Measurements from ENCODE around the gene CCNL2. TPM values are rescaled to one million over a fixed set of nuclear protein-coding genes. Genes with fewer than 3 reads are reported as not detected.

The CCNL2 gene
- total and polyA plus RNA-seq, 2 experiments from 2014 or later: 115 to 146 TPM

GRCh38 chr1:1430114-1430982 is 31.2 kb upstream of the CCNL2 start:
- peaks cover 47% of the 10 kb centered on the region for H3K4me1 Mint-ChIP-seq
- peaks cover 24% of the 10 kb centered on the region for H3K27me3 Mint-ChIP-seq (ENCODE audit: insufficient read depth, low read depth, poor library complexity)
- peak overlapping the region; percentile 68 for H3K4me2 ChIP-seq
- no peaks in the 10 kb centered on the region for H4K20me1 ChIP-seq (replicated peaks; ENCODE audit: insufficient read depth)
- H3K9me3 Mint-ChIP-seq: peaks cover 10% of the 10 kb centered on the region
- no peak overlapping the region for H3K4me3 Mint-ChIP-seq
- no peaks in the 10 kb centered on the region for H3K79me2 ChIP-seq (replicated peaks; ENCODE audit: insufficient read depth)
- no peak overlapping the region for H2AFZ ChIP-seq
- H3K4me3 ChIP-seq: 0 out of 2 replicates have a peak overlapping the region, but pooled peaks have one; percentile 28
- no peak overlapping the region; the same call in 1 of the 2 replicates for H3K27ac ChIP-seq (ENCODE audit: low read depth)
- H3K9me2 ChIP-seq (ENCODE audit: insufficient read depth): no peaks in the 10 kb centered on the region
- TF ChIP-seq EZH2 (IDR thresholded peaks at IDR 0.05; ENCODE audit: low read depth, unreplicated experiment): no peak
- no peak for TF ChIP-seq REST (IDR thresholded peaks at IDR 0.05; ENCODE audit: unreplicated experiment)
- TF ChIP-seq CTCF (conservative IDR thresholded peaks at IDR 0.05; ENCODE audit: low read depth in 2 of 2): peak; percentile 9 to 32; a peak in 1 of 4 replicates
- no peak for TF ChIP-seq POLR2AphosphoS5 (IDR thresholded peaks at IDR 0.05; ENCODE audit: low read depth)
- no peak for TF ChIP-seq STAT1 (IDR thresholded peaks at IDR 0.05; ENCODE audit: unreplicated experiment)
- TF ChIP-seq EZH2phosphoT487 (IDR thresholded peaks at IDR 0.05; ENCODE audit: unreplicated experiment): no peak
- TF ChIP-seq JUNB (IDR thresholded peaks at IDR 0.05; ENCODE audit: unreplicated experiment): no peak
- H3F3A ChIP-seq (replicated peaks; ENCODE audit: low read depth): peaks cover 22% of the 10 kb centered on the region
- H3K36me3 ChIP-seq (ENCODE audit: insufficient read depth): no peaks in the 10 kb centered on the region
- no peaks in the 10 kb centered on the region for H3K27me3 ChIP-seq (ENCODE audit: insufficient read depth)
- peak; percentile 74 for DNase-seq (ENCODE audit: low spot score)
- H3K27ac Mint-ChIP-seq: peak overlapping the region; percentile 48; the same call in 1 of the 2 replicates
- peaks cover 50% of the 10 kb centered on the region for H3K4me1 ChIP-seq (ENCODE audit: insufficient read depth)
- peak; percentile 10 for ATAC-seq
- peaks cover 4% of the 10 kb centered on the region; the same call in 2 of the 3 replicates for H3K36me3 Mint-ChIP-seq (ENCODE audit: low read depth)

- Histone ChIP-seq H3K27ac (ENCODE audit: low read depth) (no peak overlapping the region; the same call in 1 of the 2 replicates), H3K27me3 (ENCODE audit: insufficient read depth) (no peaks in the 10 kb centered on the region), H3K4me2 (no peak overlapping the region), H4K20me1 (replicated peaks; ENCODE audit: insufficient read depth) (no peaks in the 10 kb centered on the region), H3K79me2 (replicated peaks; ENCODE audit: insufficient read depth) (no peaks in the 10 kb centered on the region), H3K36me3 (ENCODE audit: insufficient read depth) (no peaks in the 10 kb centered on the region), H3F3A (replicated peaks; ENCODE audit: low read depth) (peaks cover 17% of the 10 kb centered on the region), H2AFZ (no peak overlapping the region), H3K4me1 (ENCODE audit: insufficient read depth) (peaks cover 45% of the 10 kb centered on the region), H3K4me3 (no peak overlapping the region), H3K9me2 (ENCODE audit: insufficient read depth) (no peaks in the 10 kb centered on the region)
- Mint-ChIP-seq H3K27me3 (ENCODE audit: insufficient read depth, low read depth, poor library complexity) (peaks cover 22% of the 10 kb centered on the region), H3K27ac (peak overlapping the region; percentile 48; the same call in 1 of the 2 replicates), H3K4me1 (peaks cover 50% of the 10 kb centered on the region), H3K9me3 (peaks cover 10% of the 10 kb centered on the region), H3K4me3 (peak overlapping the region; percentile 27; the same call in 1 of the 3 replicates), H3K36me3 (ENCODE audit: low read depth) (peaks cover 4% of the 10 kb centered on the region; the same call in 2 of the 3 replicates)
- ATAC-seq: no peak
- no peak for DNase-seq (ENCODE audit: low spot score)
- TF ChIP-seq EZH2phosphoT487 (IDR thresholded peaks at IDR 0.05; ENCODE audit: unreplicated experiment) (no peak), STAT1 (IDR thresholded peaks at IDR 0.05; ENCODE audit: unreplicated experiment) (no peak), REST (IDR thresholded peaks at IDR 0.05; ENCODE audit: unreplicated experiment) (no peak)
Measured at GRCh38 chr1:1429671-1430073, 30.5 kb upstream of the CCNL2 start.
